ENCODE measurements around the gene GPAT2.
"Not testable (repeated sequence)": the region's sequence is repeated elsewhere in the genome, so short reads cannot be mapped to it uniquely, and the experiment has no call there.

The GPAT2 gene

GRCh38 chr2:96065381-96065930 lies 30.7 kb upstream of the GPAT2 start:
- DNase-seq, result no peak

DNA sequence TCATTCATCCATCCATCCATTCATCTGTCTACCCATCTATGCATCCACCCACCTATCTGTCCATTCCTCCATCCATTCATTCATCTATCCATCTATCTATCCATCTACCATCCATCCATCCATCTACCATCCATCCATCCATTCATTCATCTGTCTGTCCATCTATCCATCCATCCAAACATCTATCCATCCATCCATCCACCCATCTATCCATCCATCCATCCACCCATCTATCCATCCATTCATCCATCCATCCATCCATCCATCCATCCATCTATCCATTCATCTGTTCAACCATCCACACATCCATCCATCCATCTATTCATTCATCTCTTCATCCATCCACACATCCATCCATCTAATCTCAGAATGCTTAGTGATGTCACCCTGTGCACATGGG lies 30.0 kb upstream of the GPAT2 start:
- not testable (repeated sequence) for DNase-seq

DNA sequence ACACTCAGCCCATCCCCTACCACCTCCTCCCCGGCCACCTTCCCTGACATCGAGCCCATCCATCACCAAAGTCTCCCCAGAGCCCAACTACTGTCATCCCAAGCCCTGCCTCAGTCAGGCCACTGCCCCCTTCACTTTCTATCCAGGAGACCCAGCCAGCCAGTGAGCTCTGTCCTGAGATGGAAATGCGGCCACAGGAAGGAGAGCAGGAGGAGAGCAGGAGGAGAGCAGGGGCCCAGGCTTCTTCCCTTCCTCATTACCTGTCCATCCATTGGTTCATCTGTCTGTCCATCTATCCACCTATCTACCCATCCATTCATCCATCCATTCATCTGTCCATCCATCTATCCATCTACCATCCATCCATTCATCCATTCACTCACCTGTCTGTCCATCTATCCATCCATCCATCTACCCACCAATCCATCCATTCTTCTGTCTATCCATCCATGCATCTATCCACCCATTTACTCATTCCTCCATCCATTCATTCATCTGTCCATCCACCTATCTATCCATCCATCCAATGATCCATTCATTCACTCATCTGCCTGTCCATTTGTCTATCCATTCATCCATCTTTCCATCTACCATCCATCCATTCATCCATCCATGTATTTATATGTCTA lies 29.4 kb upstream of the GPAT2 start:
- DNase-seq, result not testable (repeated sequence)

- DNase-seq, result not testable (repeated sequence)
Measured at GRCh38 chr2:96063116-96063899, 28.6 kb upstream of the GPAT2 start.

- DNase-seq, result not testable (repeated sequence)
Measured at GRCh38 chr2:96062483-96062882, 27.8 kb upstream of the GPAT2 start.

DNA sequence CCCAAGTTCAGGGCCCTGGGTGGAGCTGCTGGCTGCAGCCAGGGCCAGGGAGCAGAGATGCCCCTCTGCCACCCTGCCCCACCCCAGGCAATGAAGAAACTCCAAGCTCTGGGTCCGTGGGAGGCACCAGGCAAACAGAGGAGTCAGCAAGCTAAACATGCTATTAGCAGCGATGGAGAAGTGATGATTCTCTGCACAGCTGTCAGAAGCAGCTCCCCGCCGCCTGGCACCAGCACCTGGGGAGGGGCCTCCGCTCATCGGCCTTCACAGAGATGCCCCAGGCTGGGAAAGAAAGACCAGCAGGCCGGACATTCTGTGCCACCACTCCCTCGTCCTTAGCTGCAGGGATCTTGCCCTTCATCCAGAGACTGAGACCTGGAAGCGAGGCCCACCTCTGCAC lies 27.2 kb upstream of the GPAT2 start:
- DNase-seq, result not testable (repeated sequence)

DNA sequence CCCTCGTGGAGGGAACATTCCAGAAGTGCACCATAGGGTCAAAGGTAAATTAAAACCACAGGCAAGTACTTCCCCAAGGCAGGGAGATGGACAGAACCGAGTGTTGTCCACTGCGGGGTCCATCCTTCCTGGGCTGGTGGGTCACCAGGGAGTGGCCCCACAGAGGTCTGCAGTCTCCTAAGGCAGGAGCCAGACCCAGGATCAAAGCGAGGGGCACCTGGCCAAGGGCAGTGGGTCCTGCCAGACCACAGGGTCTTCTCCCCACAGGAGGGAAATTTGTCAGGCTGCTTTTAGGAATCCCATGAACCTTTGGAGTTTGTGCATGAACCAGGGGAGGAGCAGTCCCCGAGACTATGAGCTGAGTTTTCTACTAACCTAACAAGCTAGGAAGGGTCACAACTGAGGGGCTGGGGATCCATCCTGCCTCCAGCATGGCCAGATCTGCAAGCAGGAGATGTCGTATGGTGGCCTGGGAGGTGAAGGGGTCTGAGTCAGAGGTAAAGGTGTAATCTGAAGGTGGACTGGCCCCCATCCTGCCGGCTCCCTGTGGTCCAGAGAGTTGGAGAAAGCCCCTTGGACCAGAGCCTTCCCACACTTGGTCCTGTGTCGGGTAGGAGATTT lies 26.6 kb upstream of the GPAT2 start:
- not testable (repeated sequence) for DNase-seq

DNA sequence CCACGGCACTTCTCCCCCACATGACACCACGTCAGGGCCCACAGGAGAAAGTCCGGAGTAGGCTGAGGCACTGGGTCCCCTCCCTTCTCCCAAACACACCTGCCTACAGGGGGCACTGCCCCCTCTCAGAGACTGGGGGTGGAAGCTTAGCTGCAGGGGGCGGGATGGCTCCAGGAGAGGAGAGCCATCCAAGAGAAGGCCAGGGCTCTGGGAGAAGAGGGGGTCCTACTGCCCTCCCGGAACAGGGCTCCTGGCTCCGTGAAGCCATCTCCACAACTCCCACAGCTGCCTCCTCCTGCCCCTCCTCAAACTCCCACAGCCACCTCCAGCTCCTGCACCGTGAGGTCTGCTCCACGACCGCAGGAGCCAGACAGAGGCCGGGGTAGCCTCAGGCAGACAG lies 25.6 kb upstream of the GPAT2 start:
- DNase-seq, result not testable (repeated sequence)

- DNase-seq, result not testable (repeated sequence)
Measured at GRCh38 chr2:96059443-96059842, 24.7 kb upstream of the GPAT2 start.

DNA sequence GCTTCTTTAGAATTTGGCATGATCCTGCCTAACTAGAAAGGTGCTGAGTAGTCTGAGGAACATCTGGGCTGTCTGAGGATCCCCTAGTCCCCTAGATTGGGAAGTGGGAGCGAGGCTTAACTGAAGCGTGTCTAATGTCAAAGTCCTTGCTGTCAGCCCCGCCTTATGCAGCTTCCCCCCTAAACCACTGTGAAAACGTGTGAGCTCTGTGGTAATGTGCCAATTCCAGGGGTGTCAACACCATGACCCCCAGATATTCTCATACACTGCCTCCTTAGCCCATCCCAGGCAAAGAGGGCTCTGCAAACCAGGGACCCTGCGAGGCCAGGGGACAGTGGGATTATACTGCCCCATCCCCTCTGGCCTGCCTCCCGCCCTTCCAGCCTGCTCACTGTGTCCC lies 21.1 kb upstream of the GPAT2 start:
- not testable (repeated sequence) for DNase-seq

DNA sequence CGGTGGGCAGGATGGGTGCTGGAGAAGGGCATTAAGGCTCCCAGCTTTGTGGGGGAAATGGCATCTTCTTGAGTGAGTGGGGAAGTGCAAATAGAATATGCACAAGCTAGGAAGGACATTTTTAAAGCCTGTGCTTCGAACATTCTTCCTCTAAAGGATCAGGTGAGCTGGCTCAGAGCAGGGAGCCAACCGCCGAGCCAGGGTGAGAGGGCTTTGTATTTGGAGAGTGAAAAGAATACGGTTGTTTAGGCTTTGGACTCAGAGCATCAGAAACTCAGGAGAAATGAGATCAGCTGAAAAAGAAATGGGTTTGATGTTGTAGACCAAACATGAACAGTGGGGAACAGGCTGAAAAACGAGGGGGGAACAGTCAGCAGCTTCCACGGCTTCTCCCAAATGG lies 19.8 kb upstream of the GPAT2 start:
- not testable (repeated sequence) for DNase-seq

- not testable (repeated sequence) for DNase-seq
Measured at GRCh38 chr2:96053385-96053784, 18.7 kb upstream of the GPAT2 start.

GRCh38 chr2:96052632-96053031 lies 17.9 kb upstream of the GPAT2 start:
- not testable (repeated sequence) for DNase-seq

DNA sequence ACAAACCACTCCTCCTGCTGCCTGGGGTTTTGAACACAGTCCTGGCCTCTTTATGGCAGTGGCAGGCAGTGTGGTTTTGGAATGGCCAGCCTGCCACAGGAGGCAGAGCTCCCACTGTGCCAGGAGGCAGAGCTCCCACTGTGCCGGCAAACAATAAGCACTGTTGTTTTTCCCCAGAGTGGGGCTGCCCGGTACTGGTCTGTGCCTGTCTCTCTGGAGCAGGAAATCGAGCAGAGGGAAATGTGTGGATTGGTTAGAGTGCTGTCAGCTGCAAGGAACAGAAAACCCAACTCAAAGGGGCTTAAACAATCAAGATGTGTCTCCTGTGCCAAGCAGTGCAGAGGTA lies 15.2 kb upstream of the GPAT2 start:
- not testable (repeated sequence) for DNase-seq

GRCh38 chr2:96049049-96049916 lies 14.6 kb upstream of the GPAT2 start:
- DNase-seq, result not testable (repeated sequence)

DNA sequence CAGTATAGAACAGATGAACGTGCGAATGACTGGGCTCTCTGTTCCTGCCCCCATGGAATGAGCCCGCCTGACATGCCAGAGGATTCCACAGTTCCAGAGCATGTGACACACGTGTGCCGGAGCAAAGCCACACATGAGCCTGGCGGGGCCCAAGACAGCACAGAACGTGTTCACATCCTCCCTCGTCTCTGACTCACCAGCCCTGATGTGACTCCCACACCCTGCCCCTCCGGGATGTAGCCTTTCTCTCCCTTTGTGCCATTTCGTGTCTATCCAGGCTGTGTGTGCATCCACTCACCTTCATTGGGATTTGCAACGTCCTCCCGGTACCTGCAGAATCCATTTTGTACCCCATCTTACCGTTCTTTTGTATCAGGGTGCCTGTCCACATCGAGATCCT lies 838 bp upstream of the GPAT2 start:
- not testable (repeated sequence) for DNase-seq

- DNase-seq, result not testable (repeated sequence)
Measured at GRCh38 chr2:96033997-96034396, 719 bp downstream of the GPAT2 start.

DNA sequence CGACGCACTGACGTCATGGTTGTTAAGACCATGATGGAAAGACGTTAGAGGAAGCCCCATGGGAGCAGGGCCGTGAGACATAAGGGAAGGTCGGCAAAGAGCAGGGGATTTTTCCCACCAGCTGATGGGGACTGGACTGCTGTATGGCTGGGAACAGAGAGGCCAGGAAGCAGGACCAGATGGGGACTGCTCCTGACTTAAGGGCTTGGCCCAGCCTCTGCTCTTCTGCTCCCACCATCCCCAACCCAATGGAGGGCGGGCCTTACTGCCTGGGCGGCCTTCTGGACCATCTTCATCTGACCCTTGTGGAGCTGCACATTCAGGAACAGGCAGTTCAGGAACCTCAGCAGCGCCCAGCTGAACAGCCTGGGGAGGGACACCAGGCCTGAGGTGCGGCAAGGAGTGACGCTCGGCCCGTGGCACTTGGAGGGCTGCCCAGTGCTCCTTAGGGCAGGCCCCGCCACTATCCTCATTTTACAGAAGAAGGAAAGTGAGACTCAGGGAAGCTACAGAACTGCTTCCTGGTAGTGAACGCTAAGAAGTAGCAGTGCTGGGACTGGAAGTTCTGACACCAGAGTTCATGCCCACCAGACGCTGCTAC lies 6.9 kb downstream of the GPAT2 start:
- not testable (repeated sequence) for DNase-seq

DNA sequence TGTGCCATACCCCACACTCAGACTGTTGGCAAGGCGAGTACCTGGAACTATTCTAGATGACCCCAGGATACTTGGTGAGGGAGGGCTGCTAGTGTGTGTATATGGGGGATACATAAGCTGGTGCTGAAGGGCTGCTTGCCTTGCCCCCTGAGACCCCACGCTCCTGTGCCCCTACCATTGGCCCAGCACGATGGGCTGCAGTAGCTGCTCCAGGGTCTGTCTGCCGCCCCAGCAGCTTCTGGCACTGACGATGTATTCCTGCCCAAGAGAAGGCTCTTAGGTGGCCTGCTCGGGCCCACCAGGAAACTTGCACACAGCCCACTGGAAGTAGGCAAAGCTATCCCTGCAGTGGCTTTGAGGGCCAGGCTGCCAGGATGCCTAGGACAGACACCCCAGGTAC lies 9.0 kb downstream of the GPAT2 start:
- DNase-seq, result not testable (repeated sequence)

GRCh38 chr2:96025194-96025492 lies 9.6 kb downstream of the GPAT2 start:
- no peak for DNase-seq

- no peak for DNase-seq
Measured at GRCh38 chr2:96024336-96025193, 10.2 kb downstream of the GPAT2 start.

Measured in midbrain (tissue), 1 donor.